ENCODE measurements around the gene CTNNA3. TPM values are rescaled to one million over a fixed set of nuclear protein-coding genes. Genes with fewer than 3 reads are reported as not detected.

Gene CTNNA3
- total RNA-seq, 1 donor from 2014 or later, result not detected

- no peak for TF ChIP-seq CTCF (IDR thresholded peaks at IDR 0.05)
- no peak overlapping the region for H3K27ac Mint-ChIP-seq
- no peak for DNase-seq
- H3K4me3 Mint-ChIP-seq, result no peak overlapping the region
- intact Hi-C loops (cut with micrococcal nuclease), result no loop called here
- ATAC-seq (ENCODE audit: low read depth), result no peak
- CTCF ChIA-PET, result no interaction called here
- POLR2A ChIA-PET, result no interaction called here
- no peaks in the 10 kb centered on the region for H3K9me3 Mint-ChIP-seq
- peaks cover 3% of the 10 kb centered on the region for H3K27me3 Mint-ChIP-seq
- no peaks in the 10 kb centered on the region for H3K4me1 Mint-ChIP-seq
- no peaks in the 10 kb centered on the region for H3K36me3 Mint-ChIP-seq (ENCODE audit: low read depth)
Measured at GRCh38 chr10:67527351-67527750, 168.6 kb downstream of the CTNNA3 start.

- Mint-ChIP-seq H3K4me1 (no peaks in the 10 kb centered on the region), H3K4me3 (no peak overlapping the region), H3K36me3 (ENCODE audit: low read depth) (no peaks in the 10 kb centered on the region), H3K27me3 (no peaks in the 10 kb centered on the region), H3K9me3 (no peaks in the 10 kb centered on the region), H3K27ac (no peak overlapping the region)
- DNase-seq (no peak), ATAC-seq (ENCODE audit: low read depth) (no peak)
- TF ChIP-seq CTCF (IDR thresholded peaks at IDR 0.05), result no peak
- CTCF ChIA-PET, result interaction anchor here (0.8 kb wide), 1 partner anchor 258 kb away, joined by 3 read pairs; no protein-coding TSS in a partner anchor
- intact Hi-C loops (cut with micrococcal nuclease), result loop anchor here (2.0 kb wide), 1 partner anchor 259 kb away; no protein-coding TSS in a partner anchor
- POLR2A ChIA-PET, result no interaction called here
Measured at GRCh38 chr10:67521546-67521945, 174.4 kb downstream of the CTNNA3 start.

GRCh38 chr10:67520924-67521520 lies 175.0 kb downstream of the CTNNA3 start:
- ChIA-PET POLR2A (no interaction called here), CTCF (interaction anchor here (0.8 kb wide), 1 partner anchor 259 kb away, joined by 3 read pairs; no protein-coding TSS in a partner anchor)
- H3K36me3 Mint-ChIP-seq (ENCODE audit: low read depth), result no peaks in the 10 kb centered on the region
- no peak overlapping the region for H3K27ac Mint-ChIP-seq
- DNase-seq (no peak), ATAC-seq (ENCODE audit: low read depth) (no peak)
- TF ChIP-seq CTCF (IDR thresholded peaks at IDR 0.05), result no peak
- no peaks in the 10 kb centered on the region for H3K4me1 Mint-ChIP-seq
- no peak overlapping the region for H3K4me3 Mint-ChIP-seq
- H3K27me3 Mint-ChIP-seq, result no peaks in the 10 kb centered on the region
- H3K9me3 Mint-ChIP-seq, result no peaks in the 10 kb centered on the region
- intact Hi-C loops (cut with micrococcal nuclease), result loop anchor here (2.0 kb wide), 1 partner anchor 260 kb away; no protein-coding TSS in a partner anchor

GRCh38 chr10:67519434-67519833 lies 176.6 kb downstream of the CTNNA3 start:
- ChIA-PET POLR2A (no interaction called here), CTCF (no interaction called here)
- Mint-ChIP-seq H3K27me3 (no peaks in the 10 kb centered on the region), H3K9me3 (no peaks in the 10 kb centered on the region), H3K4me3 (no peak overlapping the region), H3K4me1 (no peaks in the 10 kb centered on the region), H3K36me3 (ENCODE audit: low read depth) (no peaks in the 10 kb centered on the region), H3K27ac (no peak overlapping the region)
- DNase-seq (no peak), ATAC-seq (ENCODE audit: low read depth) (no peak)
- TF ChIP-seq CTCF (IDR thresholded peaks at IDR 0.05), result no peak
- intact Hi-C loops (cut with micrococcal nuclease), result no loop called here

- Mint-ChIP-seq H3K27me3 (no peaks in the 10 kb centered on the region), H3K9me3 (no peaks in the 10 kb centered on the region), H3K36me3 (ENCODE audit: low read depth) (no peaks in the 10 kb centered on the region), H3K4me3 (no peak overlapping the region), H3K4me1 (no peaks in the 10 kb centered on the region), H3K27ac (no peak overlapping the region)
- DNase-seq (no peak), ATAC-seq (ENCODE audit: low read depth) (no peak)
- ChIA-PET CTCF (no interaction called here), POLR2A (no interaction called here)
- no peak for TF ChIP-seq CTCF (IDR thresholded peaks at IDR 0.05)
- intact Hi-C loops (cut with micrococcal nuclease), result no loop called here
Measured at GRCh38 chr10:67518756-67519155, 177.2 kb downstream of the CTNNA3 start.

All from activated B cell treated with CpG ODN at 0.5 μM for 24 hours (primary cell).